SKM-1 (cell line): Measurements from ENCODE around the gene CLDN4.
"Not testable (repeated sequence)": the region's sequence is repeated elsewhere in the genome, so short reads cannot be mapped to it uniquely, and the experiment has no call there.

Source experiments
- DNase-seq: peaks from one replicate; lab custom pipeline; 2025; ENCODE audit not compliant: unreplicated experiment; lab: John Stamatoyannopoulos, UW

Gene CLDN4

DNA sequence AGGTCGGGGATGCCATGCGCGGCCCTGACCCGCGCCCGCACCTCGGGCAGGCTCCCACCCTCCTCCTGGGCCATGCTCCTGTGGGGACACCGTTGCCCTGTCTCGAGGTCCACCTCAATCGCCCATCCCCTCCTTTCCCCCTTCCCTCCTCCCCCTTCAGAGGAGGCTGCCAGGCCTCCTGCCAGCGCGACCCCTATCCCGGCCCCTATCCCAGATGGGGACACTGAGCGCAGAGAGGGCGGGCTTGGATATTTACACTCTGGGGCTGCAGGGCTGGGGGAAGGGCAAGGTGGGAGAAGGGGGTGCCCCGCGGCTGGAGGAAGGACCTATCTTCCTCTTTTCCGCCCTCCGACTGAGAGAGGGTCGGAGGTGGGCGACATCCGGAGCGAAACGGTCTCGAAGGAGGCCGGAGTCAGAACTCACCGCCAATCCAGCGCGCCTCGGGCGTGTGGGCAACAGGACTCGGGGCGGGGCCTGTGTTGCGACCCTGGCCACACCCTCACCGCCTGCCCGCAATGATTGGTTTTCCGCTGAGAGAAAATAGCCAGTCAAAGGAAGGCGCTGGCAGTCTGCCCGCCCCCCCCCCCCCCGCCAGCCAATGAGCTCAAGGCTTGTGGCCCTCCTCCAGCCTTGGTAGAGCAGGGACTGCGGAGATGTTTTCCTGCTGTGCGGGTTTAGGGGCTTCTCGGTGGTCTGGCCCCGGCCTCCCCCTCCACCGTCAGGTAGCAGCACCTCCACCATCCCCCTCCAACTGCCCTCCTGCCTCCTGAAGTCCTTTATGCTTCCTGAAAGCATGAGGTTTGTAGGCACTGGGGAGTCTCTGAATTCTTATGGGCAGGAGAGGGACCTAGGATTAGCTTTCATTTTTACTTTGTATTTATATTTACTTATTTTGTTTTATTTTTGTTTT, 11.5 kb downstream of the CLDN4 start, which contains the start of gene METTL27:
Gene METTL27, minus strand, starts transcription at position 450 of the 910 bp plus-strand sequence. Its CDS starts 376 bp downstream, at position 74.
- peak; percentile 75 for DNase-seq

DNA sequence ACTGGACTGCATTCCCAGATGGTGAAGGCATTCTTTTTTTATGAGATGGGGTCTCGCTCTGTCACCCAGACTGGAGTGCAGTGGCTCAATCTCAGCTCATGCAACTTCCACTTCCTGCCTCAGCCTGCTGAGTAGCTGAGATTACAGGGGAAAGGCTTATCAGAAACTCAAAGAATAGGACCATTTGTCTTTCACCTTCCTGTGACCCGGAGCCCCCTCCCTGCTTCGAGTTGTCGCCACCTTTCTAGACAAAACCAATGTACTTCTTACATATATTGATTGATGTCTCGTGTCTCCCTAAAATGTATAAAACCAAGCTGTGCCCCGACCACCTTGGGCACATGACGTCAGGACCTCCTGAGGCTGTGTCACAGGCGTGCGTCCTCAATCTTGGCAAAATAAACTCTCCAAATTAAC, 13.3 kb downstream of the CLDN4 start:
- no peak for DNase-seq

- DNase-seq: no peak
Measured at GRCh38 chr7:73844848-73845460, 14.2 kb downstream of the CLDN4 start.

DNA sequence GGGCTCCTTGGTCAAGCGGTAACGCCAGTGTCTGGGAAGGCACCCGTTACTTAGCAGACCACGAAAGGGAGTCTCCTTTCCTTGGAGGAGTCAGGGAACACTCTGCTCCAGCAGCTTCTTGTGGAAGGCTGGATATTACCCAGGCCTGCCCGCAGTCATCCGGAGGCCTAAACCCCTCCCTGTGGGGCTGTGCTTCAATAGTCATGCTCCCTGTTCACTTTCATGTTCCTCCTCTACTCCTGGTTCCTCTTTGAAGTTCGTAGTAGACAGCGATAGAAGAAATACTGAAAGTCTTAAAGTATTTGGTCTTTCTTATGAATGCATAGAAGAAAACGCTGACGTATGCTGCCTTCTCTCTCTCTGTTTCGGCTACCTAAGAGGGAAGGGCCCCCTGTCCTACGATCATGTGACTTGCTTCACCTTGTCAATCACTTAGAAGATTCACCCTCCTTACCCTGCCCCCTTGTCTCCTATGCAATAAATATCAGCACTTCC, 15.0 kb downstream of the CLDN4 start:
- not testable (repeated sequence) for DNase-seq

DNA sequence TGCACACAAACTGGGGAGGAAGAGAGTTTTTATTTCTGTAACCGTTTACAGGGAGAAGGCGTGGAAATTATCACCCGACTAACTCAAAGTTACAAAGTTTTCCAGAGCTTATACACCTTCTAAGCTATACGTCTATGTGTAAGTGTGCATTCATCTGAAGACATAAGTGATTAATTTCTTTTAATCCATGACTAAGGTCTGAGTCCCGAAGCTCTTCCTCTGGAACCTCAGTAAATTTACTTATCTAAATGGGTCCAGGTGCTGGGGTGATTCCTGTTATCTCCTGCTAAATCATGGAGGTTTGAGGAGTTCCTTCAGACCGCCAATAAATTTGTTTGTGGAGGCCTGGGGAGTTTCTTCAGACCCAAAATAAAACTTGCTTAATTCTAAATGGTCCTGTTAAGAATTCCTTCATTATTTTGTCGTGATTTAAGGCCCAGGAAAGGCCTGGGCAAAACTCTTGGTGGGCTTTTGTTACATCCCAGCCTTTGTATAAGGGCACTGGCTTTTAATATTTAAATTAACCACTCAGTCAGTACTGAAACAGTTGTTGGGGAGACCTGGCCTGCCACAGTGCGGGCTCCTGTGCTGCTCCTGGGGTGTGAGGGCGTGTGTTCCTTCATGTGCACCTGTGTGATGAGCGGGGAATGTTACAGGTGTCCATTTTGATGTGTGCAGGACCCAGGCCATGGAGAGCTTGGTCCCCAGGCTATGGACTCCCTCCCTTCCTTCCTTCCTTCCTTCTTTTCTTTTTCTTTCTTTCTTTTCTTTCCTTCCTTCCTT, 17.3 kb downstream of the CLDN4 start:
- DNase-seq: no peak

- no peak for DNase-seq
Measured at GRCh38 chr7:73850781-73851207, 20.0 kb downstream of the CLDN4 start.

GRCh38 chr7:73851410-73852338, 20.9 kb downstream of the CLDN4 start:
- DNase-seq: no peak

DNA sequence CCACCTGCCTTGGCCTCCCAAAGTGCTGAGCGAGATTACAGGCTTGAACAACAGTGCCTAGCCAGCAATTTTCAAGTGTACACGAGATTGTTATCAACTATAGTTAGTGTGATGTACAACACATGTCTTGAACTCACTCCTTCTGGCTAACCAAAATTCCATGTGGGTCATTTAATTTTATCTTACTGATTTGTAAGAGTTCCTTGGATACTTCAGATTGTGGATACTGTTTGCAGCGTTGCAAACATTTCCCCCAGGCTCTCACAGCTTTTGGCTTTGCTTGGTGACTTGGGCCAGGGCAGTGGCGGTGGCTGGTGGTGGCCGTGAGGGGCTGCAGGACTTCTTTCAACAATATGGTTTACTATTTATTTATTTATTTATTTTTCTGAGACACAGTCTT, 21.7 kb downstream of the CLDN4 start:
- no peak for DNase-seq

DNA sequence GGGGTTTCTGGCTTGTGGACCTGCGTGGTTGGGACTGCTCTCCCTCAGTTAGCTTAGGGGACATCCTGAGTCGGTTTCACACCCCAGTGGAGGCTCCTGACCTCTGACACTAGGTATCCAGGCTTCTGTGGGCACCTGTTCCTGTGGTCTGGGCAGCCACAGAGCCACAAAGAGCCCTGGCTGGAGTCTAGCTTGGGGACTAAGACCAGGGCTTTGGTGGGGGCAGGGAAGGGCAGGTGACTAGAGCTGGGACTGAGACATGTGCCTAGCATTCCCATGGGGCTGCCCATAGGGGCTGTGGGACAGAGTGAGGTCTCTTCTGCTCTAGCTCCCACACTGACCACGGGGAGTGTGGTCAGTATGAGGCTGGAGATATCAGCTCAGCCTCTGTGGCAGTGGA, 26.1 kb downstream of the CLDN4 start:
- no peak for DNase-seq

GRCh38 chr7:73858807-73859206, 28.0 kb downstream of the CLDN4 start:
- DNase-seq: no peak

DNA sequence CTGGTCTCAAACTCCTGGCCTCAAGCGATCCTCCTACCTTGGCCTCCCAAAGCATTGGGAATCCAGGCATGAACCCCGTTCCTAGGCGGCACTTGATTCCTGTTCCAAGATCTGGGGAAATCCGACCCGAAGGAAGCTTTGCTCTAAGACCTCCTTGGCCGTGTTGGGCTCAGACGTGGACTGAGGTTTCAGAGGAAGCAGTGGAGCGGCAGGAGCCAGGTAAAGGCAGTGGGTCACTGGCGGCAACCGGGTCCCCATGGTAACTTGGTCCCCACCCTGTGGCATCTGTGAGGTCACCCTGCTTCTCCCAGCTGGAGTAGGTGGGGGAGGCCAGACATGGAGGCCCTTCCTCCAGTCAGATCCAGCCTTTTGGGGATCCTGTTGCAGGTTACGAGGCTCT, 30.1 kb downstream of the CLDN4 start, which contains the start of gene TMEM270:
Gene TMEM270, plus strand, starts transcription at position 301 of the 400 bp plus-strand sequence. Its CDS starts 36 bp downstream, at position 337.
- no peak for DNase-seq

GRCh38 chr7:73861305-73861704, 30.5 kb downstream of the CLDN4 start:
- no peak for DNase-seq

- DNase-seq: no peak
Measured at GRCh38 chr7:73864981-73865711, 34.4 kb downstream of the CLDN4 start.

DNA sequence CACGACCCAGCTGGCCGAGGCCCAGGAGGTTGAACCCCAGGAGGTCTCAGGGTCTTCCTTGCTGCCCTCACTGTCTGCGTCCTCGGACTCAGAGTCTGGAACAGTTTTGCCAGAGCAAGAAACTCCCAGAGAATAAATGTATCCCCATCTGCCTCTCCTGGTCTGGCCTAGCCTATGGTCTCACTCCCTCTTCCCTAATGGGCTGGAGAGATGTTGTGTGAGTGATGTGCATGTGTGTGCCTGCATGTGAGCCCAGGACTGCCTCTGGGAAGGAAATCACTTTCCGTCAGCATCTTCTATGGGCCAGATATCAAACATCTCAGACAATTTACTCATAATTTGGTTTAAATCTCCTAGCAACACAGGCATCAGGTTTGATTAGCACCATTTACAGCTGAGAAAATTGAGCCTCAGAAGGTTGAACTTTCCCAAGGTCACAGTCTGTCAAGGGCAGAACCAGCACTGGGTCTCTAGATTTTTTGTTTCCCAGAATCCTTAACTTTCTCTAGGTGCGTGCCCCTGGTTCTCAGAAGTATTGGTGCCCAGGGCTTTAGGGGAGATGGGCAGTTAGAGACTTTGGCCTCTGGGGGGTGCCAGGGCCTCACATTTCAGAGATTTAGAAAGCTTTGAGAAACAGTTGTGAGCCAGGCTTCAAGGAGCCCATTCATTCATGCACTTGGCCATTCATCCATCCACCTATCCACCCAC, 35.1 kb downstream of the CLDN4 start:
- DNase-seq: peak; percentile 20

- DNase-seq: no peak
Measured at GRCh38 chr7:73866446-73866767, 35.6 kb downstream of the CLDN4 start.

DNA sequence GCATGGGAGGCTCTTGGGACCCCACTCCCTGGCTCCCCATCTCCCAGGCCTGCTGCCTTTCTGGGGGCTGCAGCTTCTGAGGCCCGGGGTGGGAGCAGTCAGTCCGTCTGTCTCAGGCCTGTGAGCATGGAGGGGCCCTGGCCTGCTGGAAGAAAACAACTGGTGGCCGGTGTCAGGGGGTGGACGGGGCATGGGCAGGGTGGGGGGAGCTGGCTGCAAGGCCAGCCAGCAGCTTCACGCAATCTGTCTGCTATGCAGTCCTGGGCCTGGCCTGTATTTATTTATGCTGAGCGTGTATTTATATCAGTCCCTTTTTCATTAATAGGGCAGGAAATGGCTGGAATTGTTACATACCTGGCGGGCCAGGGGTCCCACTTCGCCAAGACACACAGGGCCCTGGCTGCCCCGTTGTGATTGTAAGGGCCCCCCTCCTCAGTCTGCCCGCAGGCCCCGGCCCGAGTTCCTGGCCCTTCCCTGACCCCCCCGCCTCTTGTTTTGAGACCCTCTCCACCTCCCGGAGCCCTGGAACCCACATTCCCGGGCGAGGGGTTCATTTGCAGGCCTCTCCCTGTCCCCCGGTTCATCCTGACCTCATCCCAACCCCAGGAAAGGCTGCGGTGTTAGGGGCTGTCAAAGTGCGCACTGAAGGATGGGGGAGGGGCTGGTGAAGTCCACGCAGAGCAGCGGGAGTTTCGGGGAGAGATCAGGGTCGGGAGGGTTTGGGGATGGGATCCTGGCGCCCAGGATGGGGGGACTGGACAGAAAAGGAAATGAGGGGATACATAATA, 38.4 kb downstream of the CLDN4 start:
- DNase-seq: no peak

- no peak for DNase-seq
Measured at GRCh38 chr7:73870041-73870492, 39.3 kb downstream of the CLDN4 start.
